GM12875 (cell line): Measurements from ENCODE around the gene RPSA.
"Not testable (repeated sequence)": the region's sequence is repeated elsewhere in the genome, so short reads cannot be mapped to it uniquely, and the experiment has no call there.

ENCODE experiments used
- H3K4me3 ChIP-seq: one replicate; pipeline ENCODE4 v1.5.1; 2011; ENCODE audit warnings: low read depth, low read length, control low read depth
- CTCF ChIP-seq: IDR thresholded peaks from 2 replicates; pipeline ENCODE4 v1.5.1; 2011; ENCODE audit warnings: low read depth, mild to moderate bottlenecking, control low read depth, inconsistent platforms, low read length, moderate library complexity, borderline replicate concordance; ENCODE audit not compliant: insufficient read depth

RPSA gene

GRCh38 chr3:39447637-39448483, 41.3 kb downstream of the RPSA start:
- TF ChIP-seq CTCF, result peak; percentile 82; the same call in 1 of the 2 replicates
- no peak overlapping the region for H3K4me3 ChIP-seq

- no peak for TF ChIP-seq CTCF
- H3K4me3 ChIP-seq, result no peak overlapping the region
These were observed 42.1 kb downstream of the RPSA start for GRCh38 chr3:39448506-39449233.

GRCh38 chr3:39449796-39450195, 43.3 kb downstream of the RPSA start:
- no peak for TF ChIP-seq CTCF
- H3K4me3 ChIP-seq, result no peak overlapping the region

GRCh38 chr3:39453134-39453533, 46.6 kb downstream of the RPSA start:
- no peak for TF ChIP-seq CTCF
- no peak overlapping the region for H3K4me3 ChIP-seq

- H3K4me3 ChIP-seq, result not testable (repeated sequence)
These were observed 47.4 kb downstream of the RPSA start for GRCh38 chr3:39453872-39454271.

- TF ChIP-seq CTCF, result no peak
- no peak overlapping the region for H3K4me3 ChIP-seq
These were observed 48.2 kb downstream of the RPSA start for GRCh38 chr3:39454591-39455217.

GRCh38 chr3:39456159-39456558, 49.6 kb downstream of the RPSA start:
- H3K4me3 ChIP-seq, result no peak overlapping the region
- no peak for TF ChIP-seq CTCF
